HG03175 (cell line): ENCODE measurements around the gene KRTCAP3.
A peak's percentile ranks its signal among the peaks of the same experiment; 100 is the strongest.
"Not testable (repeated sequence)": the region's sequence is repeated elsewhere in the genome, so short reads cannot be mapped to it uniquely, and the experiment has no call there.

ENCODE experiments used
- ATAC-seq: cut with Tn5 transposase; IDR thresholded peaks from one replicate; pipeline ENCODE4 v1.9.1; 2021; ENCODE audit warnings: mild to moderate bottlenecking, moderate library complexity; ENCODE audit not compliant: unreplicated experiment

Gene KRTCAP3, protein sequence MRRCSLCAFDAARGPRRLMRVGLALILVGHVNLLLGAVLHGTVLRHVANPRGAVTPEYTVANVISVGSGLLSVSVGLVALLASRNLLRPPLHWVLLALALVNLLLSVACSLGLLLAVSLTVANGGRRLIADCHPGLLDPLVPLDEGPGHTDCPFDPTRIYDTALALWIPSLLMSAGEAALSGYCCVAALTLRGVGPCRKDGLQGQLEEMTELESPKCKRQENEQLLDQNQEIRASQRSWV

DNA sequence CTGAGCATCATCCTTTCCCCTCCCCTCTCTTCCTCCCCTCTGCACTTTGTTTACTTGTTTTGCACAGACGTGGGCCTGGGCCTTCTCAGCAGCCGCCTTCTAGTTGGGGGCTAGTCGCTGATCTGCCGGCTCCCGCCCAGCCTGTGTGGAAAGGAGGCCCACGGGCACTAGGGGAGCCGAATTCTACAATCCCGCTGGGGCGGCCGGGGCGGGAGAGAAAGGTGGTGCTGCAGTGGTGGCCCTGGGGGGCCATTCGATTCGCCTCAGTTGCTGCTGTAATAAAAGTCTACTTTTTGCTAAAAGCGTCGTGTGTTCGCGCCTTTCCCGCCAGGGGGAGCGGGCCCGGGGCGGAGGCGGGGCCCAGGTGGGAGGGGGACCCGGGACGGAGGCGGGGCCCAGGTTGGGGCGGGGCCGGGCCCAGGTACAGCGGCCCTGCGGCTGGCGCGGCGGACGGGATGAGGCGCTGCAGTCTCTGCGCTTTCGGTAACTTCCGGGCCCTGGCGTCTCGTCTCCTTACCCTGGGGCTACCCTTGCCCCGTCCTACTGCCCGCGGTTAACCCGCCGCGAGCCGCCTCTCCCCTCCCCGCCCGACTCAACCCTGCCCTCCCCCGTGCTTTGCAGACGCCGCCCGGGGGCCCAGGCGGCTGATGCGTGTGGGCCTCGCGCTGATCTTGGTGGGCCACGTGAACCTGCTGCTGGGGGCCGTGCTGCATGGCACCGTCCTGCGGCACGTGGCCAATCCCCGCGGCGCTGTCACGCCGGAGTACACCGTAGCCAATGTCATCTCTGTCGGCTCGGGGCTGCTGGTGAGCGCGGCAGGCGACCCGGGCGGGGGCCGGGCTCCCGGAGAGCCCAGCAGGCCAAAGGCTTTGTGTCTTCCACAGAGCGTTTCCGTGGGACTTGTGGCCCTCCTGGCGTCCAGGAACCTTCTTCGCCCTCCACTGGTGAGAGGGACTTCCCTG lies at the start of gene KRTCAP3:
TSS of gene KRTCAP3 (plus strand) at position 424 of the 962 bp plus-strand sequence. CDS start at position 456, 32 bp downstream.
- ATAC-seq, result no peak

DNA sequence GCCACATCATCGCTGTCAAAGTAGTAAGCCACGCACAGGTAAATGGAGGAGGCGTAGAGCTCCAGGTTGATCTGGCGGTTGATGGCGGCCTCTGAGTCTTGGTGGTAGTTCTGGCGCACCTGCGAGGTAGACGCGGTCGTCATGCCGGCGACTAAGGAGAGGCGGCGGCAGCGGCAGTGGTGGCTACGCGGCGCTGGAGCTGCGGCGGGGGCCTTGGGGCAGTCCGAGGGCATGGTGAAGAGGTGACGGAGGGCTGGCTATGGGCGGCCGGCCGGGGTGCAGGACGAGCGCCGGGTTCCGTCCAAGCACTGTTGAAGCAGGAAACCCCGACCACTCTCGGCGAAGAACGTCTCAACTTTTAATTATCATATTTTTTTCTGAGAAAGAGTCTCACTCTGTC lies 49.0 kb upstream of the KRTCAP3 start:
- ATAC-seq, result no peak

DNA sequence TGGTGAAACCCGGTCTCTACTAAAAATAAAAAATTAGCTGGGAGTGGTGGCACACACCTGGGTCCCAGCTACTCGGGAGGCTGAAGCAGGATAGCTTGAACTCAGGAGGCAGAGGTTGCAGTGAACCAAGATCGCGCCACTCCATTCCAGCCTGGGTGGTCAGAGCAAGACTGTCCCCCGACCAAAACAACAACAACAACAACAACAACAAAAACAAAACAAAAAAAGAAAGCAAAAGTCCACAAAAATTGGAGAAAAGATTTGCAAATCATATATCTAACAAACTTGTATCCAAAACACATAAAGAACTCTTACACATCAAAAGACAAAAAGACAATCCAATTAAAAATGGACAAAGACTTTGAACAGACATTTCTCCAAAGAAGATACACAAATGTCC lies 43.2 kb upstream of the KRTCAP3 start:
- ATAC-seq, result no peak

DNA sequence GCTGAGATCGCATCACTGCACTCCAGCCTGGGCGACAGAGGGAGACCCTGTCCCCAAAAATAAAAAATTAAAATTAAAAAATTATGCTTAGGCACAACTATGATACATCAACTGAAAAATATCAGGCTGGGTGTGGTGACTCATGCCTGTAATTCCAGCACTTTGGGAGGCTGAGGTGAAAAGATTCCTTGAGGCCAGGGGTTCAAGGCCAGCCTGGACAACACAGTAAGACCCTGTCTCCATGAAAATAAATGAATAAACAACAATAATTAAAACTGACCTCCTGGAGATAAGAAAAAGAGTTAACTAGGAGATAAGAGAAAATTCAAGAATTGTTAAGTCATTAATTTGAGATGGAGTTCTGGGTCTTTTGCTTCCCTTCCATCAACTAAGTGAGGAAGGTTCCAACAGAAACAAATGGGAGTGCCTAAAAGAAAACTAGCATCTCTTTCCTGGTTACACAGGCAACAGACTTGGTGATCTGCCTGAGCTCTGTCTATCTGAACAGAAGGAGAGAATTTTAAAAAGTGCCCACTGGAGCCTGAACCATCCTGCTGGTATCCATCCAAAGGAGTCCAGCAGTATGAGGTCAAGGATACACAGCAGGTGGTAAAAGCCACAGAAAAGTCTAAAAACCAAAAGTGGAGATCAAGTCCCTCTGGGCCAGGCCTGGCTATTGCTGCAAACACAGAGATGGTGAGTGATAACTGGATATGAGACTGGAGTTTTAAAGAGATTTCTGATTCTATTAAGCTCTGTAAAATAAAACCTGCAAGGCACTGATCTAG lies 41.6 kb upstream of the KRTCAP3 start:
- ATAC-seq, result no peak

DNA sequence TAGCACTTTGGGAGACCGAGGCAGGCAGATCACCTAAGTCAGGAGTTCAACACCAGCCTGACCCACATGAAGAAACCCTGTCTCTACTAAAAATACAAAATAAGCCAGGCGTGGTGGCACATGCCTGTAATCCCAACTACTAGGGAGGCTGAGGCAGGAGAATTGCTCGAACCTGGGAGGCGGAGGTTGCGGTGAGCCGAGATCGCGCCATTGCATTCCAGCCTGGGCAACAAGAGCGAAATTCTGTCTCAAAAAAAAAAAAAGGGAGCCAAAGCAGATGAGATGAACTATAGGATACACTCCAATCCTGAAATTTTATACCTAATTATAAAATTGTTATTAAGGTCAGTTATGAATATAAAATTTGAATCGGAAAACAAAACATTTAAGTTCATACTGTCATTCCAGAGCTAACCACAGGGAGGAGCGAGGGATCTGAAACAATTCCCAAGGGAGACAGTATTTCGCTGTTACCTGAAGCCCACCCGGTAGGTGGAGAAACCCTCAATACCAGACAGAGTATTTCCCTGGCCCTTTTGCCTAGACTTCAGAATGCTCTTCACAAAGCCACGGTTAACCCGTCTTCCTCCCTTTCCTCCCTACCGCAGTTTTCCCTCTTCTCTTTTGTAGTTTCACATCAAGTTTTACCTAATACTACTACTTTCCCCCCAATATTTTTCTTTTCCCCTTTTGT lies 34.2 kb upstream of the KRTCAP3 start:
- ATAC-seq, result no peak

DNA sequence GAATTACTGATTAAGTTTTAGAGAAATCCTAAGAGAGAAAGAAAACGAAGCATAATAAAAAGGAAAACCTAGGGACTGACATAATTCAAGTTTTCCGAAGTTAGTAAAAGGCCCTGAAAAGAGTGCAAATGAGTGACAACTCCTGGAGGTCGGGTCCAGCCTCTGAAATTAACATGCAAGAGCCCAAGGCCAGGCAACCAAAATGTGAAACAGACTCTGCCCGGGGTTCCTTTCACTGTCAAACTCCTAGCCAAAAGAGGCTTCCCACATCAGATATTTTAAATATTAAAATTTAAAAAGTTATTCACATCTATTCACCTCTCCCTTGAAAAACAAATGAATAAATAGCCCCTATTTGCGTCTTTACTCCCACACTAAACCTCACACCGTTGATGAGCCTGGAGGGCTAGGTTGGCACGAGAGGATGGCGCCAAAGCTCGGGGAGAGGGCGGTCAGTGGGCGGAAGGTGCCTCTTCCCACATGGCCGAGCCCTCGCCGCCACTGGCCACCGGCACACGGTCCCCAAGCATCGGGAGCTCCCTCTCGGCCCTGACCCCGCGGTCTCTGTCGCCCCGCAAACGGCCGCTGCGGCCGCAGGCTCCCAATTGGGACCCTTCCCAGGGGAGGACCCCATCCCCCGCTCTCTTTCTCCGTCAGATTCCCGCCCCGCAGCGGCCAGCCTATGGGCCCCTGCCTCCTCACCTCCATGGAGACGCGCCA lies 33.4 kb upstream of the KRTCAP3 start:
- peak; percentile 34 for ATAC-seq

DNA sequence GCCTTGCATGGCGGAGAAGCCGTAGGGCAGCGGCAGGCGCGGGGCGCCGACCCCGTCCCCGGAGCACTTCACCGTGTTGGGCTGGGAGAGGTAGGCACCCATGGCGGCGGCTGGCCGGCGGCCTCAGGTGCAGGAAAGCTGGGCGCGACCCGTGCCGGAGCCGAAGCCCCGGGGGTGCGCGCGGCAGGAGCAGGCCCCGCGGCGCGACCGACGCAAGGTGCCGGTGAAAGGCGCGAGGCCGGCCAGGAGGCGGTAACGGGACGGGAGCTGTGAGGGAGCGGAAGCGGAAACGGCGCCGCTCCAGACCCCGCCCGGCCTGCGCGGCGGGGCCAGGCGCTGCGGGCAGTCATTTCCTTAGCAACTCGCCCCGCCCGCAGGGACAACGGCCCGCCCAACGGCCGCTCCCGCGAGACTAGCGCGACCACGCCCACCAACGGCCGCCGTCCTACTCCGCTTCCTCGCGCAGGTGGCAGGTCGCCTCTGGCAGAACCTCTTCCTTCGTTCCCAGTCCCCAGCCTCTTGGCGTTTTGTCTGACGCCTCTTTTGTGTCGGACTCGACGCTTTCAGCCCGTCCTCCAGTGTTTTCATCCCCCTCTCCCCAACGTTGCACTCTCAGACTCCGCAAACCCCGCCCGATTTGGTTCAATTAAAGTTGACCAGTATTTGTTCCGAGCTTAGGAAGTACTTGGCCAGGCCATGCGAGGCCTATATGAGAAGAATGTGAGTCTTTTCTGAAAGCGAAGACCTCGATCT lies 32.7 kb upstream of the KRTCAP3 start, which contains the start of gene PPM1G:
TSS of gene PPM1G (minus strand) at position 271 of the 753 bp plus-strand sequence. CDS start at position 102, 169 bp downstream.
- peak; percentile 95 for ATAC-seq

DNA sequence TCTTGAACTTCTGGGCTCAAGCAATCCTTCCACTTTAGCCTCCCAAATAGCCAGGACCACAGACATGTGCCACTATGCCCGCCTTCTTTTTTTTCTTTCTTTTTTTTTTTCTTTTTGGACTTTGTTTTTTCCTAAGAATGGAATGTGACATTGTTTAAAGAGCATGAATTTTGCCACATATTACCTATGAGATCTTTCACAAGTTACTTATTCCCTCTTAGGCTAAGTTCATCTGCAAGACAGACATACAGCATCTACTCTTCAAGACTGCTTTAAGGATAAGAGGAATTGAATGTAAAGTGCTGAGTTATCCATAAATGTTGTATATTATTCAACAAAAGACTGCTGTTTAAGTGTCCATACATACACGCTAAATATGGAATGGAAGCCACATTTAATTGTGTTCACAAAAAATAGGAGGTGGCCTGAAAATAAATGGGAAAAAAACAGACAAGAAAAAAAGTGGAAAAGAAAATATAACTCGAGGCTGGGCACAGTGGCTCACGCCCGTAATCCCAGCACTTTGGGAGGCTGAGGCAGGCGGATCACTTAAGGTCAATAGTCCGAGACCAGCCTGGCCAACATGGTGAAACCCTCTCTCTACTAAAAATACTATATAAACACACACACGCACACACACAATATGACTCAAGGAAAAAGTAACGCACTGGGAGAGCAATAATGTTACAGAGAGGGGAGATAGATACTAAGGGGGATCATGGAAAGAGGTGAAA lies 29.6 kb upstream of the KRTCAP3 start:
- ATAC-seq, result no peak

DNA sequence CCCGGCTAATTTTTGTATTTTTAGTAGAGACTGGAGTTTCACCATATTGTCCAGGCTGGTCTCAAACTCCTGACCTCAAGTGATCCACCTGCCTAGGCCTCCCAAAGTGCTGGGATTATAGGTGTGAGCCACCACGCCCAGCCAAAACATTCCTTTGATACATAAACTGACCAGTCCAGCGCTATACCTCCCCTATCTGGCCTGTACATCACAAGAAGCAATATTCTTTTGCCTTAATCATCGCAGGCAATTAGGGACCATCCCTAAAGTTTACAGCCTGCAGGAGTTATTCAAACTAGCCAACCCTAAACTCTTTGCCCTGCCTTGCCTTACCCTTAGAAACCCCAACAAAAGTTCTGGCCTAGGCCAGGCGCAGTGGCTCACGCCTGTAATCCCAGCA lies 26.0 kb upstream of the KRTCAP3 start:
- no peak for ATAC-seq

DNA sequence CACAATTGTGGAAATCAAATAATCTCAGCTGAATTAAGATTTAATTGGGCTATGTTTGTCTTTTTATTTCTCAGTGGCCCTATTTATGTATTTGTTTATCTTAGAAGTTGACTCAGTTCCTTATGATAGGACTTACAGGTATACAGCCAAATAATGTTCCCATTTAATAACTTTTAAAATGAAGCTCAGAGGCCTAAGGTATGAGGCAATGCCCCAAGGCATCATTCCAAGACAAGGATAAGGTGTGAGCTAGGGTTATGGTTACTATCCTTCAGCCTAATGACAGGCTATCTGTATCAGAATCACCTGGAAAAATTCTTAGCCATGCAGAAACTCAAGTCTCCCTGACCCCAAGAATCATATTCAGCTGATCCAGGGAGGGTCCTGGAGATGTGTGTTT lies 21.2 kb upstream of the KRTCAP3 start:
- ATAC-seq, result no peak

DNA sequence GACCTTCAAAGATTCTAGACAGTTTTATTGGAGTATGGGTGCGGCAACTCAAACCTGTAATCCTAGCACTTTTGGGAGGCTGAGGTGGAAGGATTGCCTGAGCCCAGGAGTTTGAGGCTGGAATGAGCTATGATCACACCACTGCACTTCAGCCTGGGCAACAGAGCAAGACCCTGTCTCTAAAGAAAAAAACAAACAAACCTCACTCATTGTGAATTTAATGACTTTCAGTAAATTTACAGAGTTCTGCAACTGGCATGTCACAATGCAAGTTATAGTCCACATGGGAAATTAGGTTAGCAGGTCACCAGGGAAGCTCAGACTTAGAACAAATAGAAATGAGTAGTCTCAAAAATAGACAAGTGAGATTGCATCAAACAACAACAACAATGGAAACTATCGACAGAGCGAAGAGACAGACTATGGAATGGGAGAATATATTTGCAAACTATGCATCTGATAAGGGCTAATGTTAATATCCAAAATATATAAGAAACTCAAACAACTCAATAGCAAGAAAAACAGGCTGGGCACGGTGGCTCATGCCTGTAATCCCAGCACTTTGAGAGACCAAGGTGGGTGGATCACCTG lies 20.4 kb upstream of the KRTCAP3 start:
- ATAC-seq, result no peak

DNA sequence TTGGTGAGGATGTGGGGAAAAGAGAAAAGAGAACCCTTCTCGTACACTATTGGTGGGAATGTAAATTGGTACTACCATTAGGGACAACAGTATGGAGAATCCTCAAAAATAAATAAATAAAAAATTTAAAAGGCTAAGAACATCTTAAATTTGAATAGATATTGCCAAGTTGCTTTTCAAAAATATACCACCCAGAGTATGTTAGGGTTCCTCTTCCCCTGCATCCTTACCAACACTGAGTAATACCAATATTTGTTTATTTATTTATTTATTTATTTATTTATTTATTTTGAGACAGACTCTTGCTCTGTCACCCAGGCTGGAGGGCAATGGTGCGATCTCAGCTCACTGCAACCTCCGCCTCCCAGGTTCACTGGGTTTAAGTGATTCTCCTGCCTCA lies 19.2 kb upstream of the KRTCAP3 start:
- no peak for ATAC-seq

DNA sequence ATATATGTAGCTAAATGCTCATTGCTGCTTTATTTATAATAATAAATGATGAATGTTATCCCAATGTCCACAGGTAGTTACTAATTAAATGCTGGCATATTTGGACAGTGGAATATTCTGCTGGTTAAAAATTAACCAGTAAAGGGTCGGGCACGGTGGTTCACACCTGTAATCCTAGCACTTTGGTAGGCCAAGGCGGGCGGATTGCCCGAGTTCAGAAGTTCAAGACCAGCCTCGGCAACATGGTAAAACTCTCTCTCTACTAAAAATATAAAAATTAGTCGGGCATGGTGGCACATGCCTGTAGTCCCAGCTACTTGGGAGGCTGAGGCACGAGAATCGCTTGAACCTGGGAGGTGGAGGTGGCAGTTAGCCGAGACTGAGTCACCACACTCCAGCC lies 17.1 kb upstream of the KRTCAP3 start:
- not testable (repeated sequence) for ATAC-seq

DNA sequence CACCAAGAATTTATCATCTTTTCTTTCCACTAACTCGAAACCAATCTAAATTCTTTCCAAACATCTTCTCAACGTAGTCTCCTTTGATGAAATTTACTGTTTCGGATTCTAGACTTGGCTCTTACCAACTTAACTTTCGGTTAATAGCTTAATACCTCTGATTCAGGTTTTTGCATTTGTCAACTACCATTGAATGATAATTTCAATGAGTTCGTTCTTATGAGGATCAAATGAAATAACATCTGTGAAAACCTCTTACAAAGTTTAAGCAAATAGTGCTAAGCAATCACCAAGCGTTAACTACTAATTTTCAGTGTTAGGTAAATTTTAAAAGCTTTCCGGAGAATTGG lies 14.3 kb upstream of the KRTCAP3 start:
- ATAC-seq, result no peak

DNA sequence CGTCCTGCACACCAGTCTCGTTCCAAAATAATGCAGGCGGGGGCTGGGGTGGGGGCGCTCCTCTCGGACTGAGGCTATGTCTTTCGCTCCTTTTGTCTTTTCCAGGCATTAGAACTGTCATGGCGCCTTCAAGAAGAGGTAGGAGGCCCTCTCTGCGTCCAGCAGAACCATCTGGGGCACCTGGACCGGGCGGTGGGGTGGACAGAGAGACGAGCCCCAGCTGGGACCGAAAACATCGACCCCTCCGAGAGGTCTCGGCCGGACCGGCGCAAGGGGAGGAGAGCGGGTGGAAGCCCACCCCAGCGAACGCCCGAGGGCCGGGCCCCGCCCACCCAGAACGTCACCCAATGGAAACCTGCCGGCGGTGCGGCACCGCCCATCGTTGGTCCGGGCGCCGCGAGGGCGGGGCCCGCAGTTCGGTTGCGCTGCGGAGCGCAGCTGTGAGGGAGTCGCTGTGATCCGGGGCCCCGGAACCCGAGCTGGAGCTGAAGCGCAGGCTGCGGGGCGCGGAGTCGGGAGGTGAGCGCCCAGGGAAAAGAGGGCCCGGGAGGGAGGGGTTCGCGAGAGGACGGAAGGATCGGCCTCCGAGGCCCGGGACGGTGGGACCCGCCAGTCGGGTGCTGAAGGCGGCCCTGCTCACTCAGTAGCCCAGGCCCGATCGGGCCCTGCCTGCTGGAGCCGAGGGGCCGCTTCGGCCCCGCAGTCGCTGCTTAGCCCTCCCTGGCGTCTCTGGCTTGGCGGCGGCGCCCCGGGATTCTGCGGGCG lies 13.8 kb upstream of the KRTCAP3 start, which contains the start of gene NRBP1:
TSS of gene NRBP1 (plus strand) at position 419 of the 765 bp plus-strand sequence. CDS start 4,643 bp downstream, outside the sequence.
- ATAC-seq, result peak; percentile 93

DNA sequence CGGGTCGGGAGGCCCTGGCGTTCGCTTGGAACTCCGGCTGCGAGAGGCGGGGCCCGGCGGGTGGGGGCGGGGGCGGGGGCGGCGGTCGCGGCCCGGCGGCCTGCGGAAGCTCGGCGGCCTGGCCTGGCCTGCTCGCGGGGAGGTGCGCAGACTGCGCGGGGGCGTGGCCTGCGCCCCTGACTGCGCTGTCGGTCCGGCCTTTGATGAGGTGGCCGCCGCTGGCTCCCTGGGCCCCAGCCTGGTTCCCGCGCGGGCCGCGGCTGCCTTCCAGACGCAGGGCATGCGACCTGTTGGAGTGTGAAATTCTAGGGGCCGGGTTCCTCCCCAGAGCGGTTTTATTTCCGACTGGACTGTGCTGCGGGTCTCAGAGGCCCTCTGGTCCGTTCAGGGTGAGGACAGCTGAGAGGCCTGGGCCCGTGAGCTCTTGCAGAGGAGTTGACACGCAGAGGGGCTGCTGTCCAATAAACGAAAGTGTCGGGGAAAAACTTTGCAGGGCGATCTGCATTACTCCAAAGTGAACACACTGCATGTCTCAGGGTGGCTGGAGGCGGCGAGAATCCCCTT lies 13.1 kb upstream of the KRTCAP3 start:
- peak; percentile 66 for ATAC-seq

DNA sequence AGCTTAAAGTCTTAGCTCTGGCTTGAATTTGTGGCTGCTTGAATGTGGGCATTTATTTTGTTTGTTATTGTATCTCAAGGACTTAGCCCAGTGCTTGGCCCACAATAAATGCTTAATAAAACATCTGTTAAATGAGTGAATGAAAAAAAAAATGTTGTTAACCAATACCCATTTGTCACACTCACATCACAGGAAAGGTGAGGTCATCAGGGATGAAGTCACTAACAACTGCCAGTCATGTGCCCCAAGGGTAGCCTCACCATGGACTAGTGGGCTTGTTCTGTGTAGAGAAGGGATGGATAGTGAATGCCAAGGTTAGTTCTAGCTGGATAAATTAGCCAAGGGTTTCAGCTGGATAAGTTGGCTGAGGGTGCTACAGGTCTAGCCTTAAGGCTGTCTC lies 10.8 kb upstream of the KRTCAP3 start:
- no peak for ATAC-seq
